Kidney (tissue), 14 donors: ENCODE data around the gene ESYT2. TPM values are rescaled to one million over a fixed set of nuclear protein-coding genes. Genes with fewer than 3 reads are reported as not detected.

Source experiments
- DNase-seq, 5 donors: peaks; one replicate each; pipeline ENCODE4 v3.0.0-alpha.2; 2013 to 2020
- FAIRE-seq: peaks from 2 replicates; lab custom pipeline; 2012; peaks lifted over from hg19 to GRCh38; lab: Jason Lieb, UNC
- H3K27ac ChIP-seq, 2 donors: one replicate each; pipeline ENCODE4 v1.7.0; 2013; ENCODE audit warnings: low read depth in 2 of 2, low read length in 2 of 2, inconsistent platforms in 1 of 2
- H3K27me3 ChIP-seq: one replicate; pipeline ENCODE4 v1.7.1; 2013; ENCODE audit warnings: low read length, inconsistent platforms; ENCODE audit not compliant: control insufficient read depth, insufficient read depth
- H3K36me3 ChIP-seq, 3 donors: one replicate each; pipeline versions ENCODE4 v1.7.0 to v1.7.1; 2013; ENCODE audit warnings: low read length in 3 of 3, control low read depth in 1 of 3, inconsistent platforms in 1 of 3; ENCODE audit not compliant: insufficient read depth in 3 of 3, control insufficient read depth in 2 of 3
- H3K4me1 ChIP-seq, 3 donors: one replicate each; pipeline versions ENCODE4 v1.7.0 to v1.7.1; 2013; ENCODE audit warnings: low read length in 3 of 3, inconsistent platforms in 1 of 3, low read depth in 1 of 3; ENCODE audit not compliant: control insufficient read depth in 2 of 3, insufficient read depth in 2 of 3
- H3K4me3 ChIP-seq, 3 donors: one replicate each; pipeline versions ENCODE4 v1.7.0 to v1.8.1; 2013; ENCODE audit warnings: low read length in 3 of 3, control low read depth in 1 of 3, inconsistent platforms in 1 of 3
- H3K9ac ChIP-seq, 3 donors: one replicate each; pipeline versions ENCODE4 v1.7.0 to v1.7.1; 2013; ENCODE audit warnings: low read length in 3 of 3, control low read depth in 1 of 3, inconsistent platforms in 1 of 3
- H3K9me3 ChIP-seq, 3 donors: one replicate each; pipeline versions ENCODE4 v1.7.0 to v1.7.1; 2013; ENCODE audit warnings: low read length in 3 of 3, control low read depth in 1 of 3, inconsistent platforms in 1 of 3; ENCODE audit not compliant: control insufficient read depth in 2 of 3, insufficient read depth in 1 of 3
- intact Hi-C: fragments of 100-400 bp; cut with DNase I; formaldehyde crosslinking; loops from one replicate; pipeline ENCODE4 v1.11.1; 2022
- polyA plus RNA-seq: library from polyadenylated mRNA; stranded (reverse); fragments of 350-450 nt; fragmentation: Illumina TruSeq; extraction: RNeasy Lipid Tissue Mini Kit (QIAGEN cat#74804); gene quantifications from one replicate; pipeline ENCODE4 v1.2.3, GENCODE V29; 2014; ENCODE audit warnings: low read depth, low replicate concordance; ENCODE audit not compliant: insufficient read depth
- total RNA-seq: library from RNA; stranded (reverse); fragmentation: NEBNext Ultra II Directional; extraction: Animal tissue kit (Norgen Biotek cat#: 25700); gene quantifications from one replicate; pipeline ENCODE4 v1.2.1, GENCODE V29; 2021
- TF ChIP-seq, protein P1 (sequence below): IDR thresholded peaks from 3 replicates; pipeline ENCODE4 v1.5.1; 2012; ENCODE audit warnings: mild to moderate bottlenecking, moderate library complexity, borderline replicate concordance; ENCODE audit not compliant: insufficient read depth; ENCODE audit errors: extremely low read depth
- donor health status: control.
- donor health status: control.
- donor health status: control.
- donor health status: control.
- donor health status: control.
- donor health status: DM: yes; HTN: yes; CAD: no.
- donor health status: Normal renal cell carcinoma (clear cell type).

Gene ESYT2
- total and polyA plus RNA-seq, 2 donors from 2014 or later: 19.4 to 95.8 TPM

DNA sequence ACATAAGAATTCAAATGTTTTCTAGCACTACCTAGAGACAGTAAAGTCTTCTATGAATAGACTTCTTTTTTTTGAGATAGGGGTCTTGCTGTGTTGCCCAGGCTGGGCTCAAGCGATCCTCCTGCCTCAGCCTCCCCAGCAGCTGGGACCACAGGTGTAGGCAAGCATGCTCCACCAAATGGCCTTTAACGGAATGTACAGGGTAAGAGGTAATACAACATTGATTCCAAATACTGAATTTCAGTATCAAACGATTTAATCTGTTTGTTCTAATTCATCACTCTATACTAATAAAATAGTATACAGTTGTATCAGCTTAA is 68.9 kb downstream of the ESYT2 start:
- no peaks in the 10 kb centered on the region for H3K9me3 ChIP-seq
- no peaks in the 10 kb centered on the region for H3K4me1 ChIP-seq
- H3K27me3 ChIP-seq: no peaks in the 10 kb centered on the region
- FAIRE-seq (no peak), DNase-seq (no peak)
- H3K9ac ChIP-seq: no peak overlapping the region
- peaks cover 0 to 35% (median 29%) of the 10 kb centered on the region in 3 donors for H3K36me3 ChIP-seq
- H3K4me3 ChIP-seq: no peak overlapping the region
- intact Hi-C loops: no loop called here
- H3K27ac ChIP-seq: no peak overlapping the region
- TF ChIP-seq, protein P1, sequence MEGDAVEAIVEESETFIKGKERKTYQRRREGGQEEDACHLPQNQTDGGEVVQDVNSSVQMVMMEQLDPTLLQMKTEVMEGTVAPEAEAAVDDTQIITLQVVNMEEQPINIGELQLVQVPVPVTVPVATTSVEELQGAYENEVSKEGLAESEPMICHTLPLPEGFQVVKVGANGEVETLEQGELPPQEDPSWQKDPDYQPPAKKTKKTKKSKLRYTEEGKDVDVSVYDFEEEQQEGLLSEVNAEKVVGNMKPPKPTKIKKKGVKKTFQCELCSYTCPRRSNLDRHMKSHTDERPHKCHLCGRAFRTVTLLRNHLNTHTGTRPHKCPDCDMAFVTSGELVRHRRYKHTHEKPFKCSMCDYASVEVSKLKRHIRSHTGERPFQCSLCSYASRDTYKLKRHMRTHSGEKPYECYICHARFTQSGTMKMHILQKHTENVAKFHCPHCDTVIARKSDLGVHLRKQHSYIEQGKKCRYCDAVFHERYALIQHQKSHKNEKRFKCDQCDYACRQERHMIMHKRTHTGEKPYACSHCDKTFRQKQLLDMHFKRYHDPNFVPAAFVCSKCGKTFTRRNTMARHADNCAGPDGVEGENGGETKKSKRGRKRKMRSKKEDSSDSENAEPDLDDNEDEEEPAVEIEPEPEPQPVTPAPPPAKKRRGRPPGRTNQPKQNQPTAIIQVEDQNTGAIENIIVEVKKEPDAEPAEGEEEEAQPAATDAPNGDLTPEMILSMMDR: no peak

GRCh38 chr7:158759749-158760444 is 69.4 kb downstream of the ESYT2 start:
- Histone ChIP-seq H3K9ac (no peak overlapping the region), H3K27me3 (no peaks in the 10 kb centered on the region), H3K36me3 (peaks cover 2 to 36% (median 30%) of the 10 kb centered on the region in 3 donors), H3K27ac (no peak overlapping the region), H3K4me1 (no peaks in the 10 kb centered on the region), H3K9me3 (no peaks in the 10 kb centered on the region), H3K4me3 (no peak overlapping the region)
- DNase-seq (no peak), FAIRE-seq (no peak)
- intact Hi-C loops: no loop called here
- TF ChIP-seq, protein P1: no peak

GRCh38 chr7:158759245-158759614 is 70.1 kb downstream of the ESYT2 start:
- TF ChIP-seq, protein P1: no peak
- no peak overlapping the region for H3K27ac ChIP-seq
- no peaks in the 10 kb centered on the region for H3K4me1 ChIP-seq
- no peak for DNase-seq
- FAIRE-seq: no peak
- no peaks in the 10 kb centered on the region for H3K27me3 ChIP-seq
- intact Hi-C loops: no loop called here
- H3K36me3 ChIP-seq: peaks cover 2 to 36% (median 24%) of the 10 kb centered on the region in 3 donors
- H3K9me3 ChIP-seq: no peaks in the 10 kb centered on the region
- no peak overlapping the region for H3K4me3 ChIP-seq
- H3K9ac ChIP-seq: no peak overlapping the region
